LoVo (cell line): ENCODE results near the gene C10orf62.

ENCODE experiments used
- DNase-seq: peaks from one replicate; pipeline ENCODE4 v3.0.0-alpha.2; 2016; ENCODE audit warnings: low spot score

Gene C10orf62

GRCh38 chr10:97584798-97585438 lies 4.6 kb upstream of the C10orf62 start:
- DNase-seq, result no peak

- no peak for DNase-seq
These were observed 4.1 kb upstream of the C10orf62 start for GRCh38 chr10:97585439-97585811.

GRCh38 chr10:97587183-97587582 lies 2.3 kb upstream of the C10orf62 start:
- no peak for DNase-seq

- no peak for DNase-seq
These were observed 694 bp downstream of the C10orf62 start for GRCh38 chr10:97590082-97590747.

GRCh38 chr10:97590748-97591495 lies 1.4 kb downstream of the C10orf62 start:
- DNase-seq, result no peak

- DNase-seq, result no peak
These were observed 3.9 kb downstream of the C10orf62 start for GRCh38 chr10:97593421-97593820.

GRCh38 chr10:97596101-97597082 lies 6.9 kb downstream of the C10orf62 start:
- peak; percentile 17 for DNase-seq

- DNase-seq, result no peak
These were observed 8.3 kb downstream of the C10orf62 start for GRCh38 chr10:97597778-97598177.

- DNase-seq, result no peak
These were observed 9.1 kb downstream of the C10orf62 start for GRCh38 chr10:97598407-97599271.

GRCh38 chr10:97599272-97599619 lies 9.7 kb downstream of the C10orf62 start:
- no peak for DNase-seq

- DNase-seq, result no peak
These were observed 11.1 kb downstream of the C10orf62 start for GRCh38 chr10:97600616-97601015.

GRCh38 chr10:97601268-97602215 lies 12.0 kb downstream of the C10orf62 start:
- no peak for DNase-seq

GRCh38 chr10:97607095-97607636 lies 17.6 kb downstream of the C10orf62 start:
- DNase-seq, result no peak

- no peak for DNase-seq
These were observed 19.6 kb downstream of the C10orf62 start for GRCh38 chr10:97608991-97609561.

GRCh38 chr10:97611473-97611872 lies 22.0 kb downstream of the C10orf62 start:
- DNase-seq, result no peak

- no peak for DNase-seq
These were observed 22.9 kb downstream of the C10orf62 start for GRCh38 chr10:97612386-97612785.

- DNase-seq, result no peak
These were observed 28.8 kb downstream of the C10orf62 start for GRCh38 chr10:97618285-97618684.

GRCh38 chr10:97618733-97619132 lies 29.2 kb downstream of the C10orf62 start:
- DNase-seq, result no peak

- DNase-seq, result no peak
These were observed 33.8 kb downstream of the C10orf62 start for GRCh38 chr10:97623277-97623676.
